Dedifferentiated amniotic fluid mesenchymal stem cell (primary cell): ENCODE results near the gene PIK3AP1.

Source experiments
- DNase-seq: peaks from one replicate; pipeline ENCODE4 v3.0.0-alpha.2; 2016; ENCODE audit errors: extremely low spot score

PIK3AP1 gene

GRCh38 chr10:96645191-96645721, 75.1 kb downstream of the PIK3AP1 start:
- DNase-seq, result no peak

DNA sequence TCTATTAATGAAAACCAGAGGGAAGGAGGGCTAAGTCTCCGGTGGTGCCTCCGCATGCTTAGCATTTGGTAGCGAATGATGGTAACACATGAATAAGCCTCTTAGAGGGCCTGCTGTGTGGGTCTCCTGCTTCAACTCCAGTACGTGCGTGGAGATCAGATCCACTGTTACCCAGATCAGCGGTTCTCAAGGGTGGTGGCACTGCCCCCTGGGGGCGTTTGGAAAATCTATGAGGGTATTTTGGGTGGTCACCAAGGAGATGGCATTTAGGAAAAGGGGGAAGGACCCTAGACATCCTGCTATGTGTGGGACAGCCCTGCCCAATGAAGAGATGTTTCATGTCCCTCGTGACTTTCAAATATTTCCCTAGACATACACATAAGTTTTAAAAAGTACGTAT, 76.4 kb downstream of the PIK3AP1 start:
- DNase-seq, result no peak

GRCh38 chr10:96642973-96643372, 77.3 kb downstream of the PIK3AP1 start:
- no peak for DNase-seq

- DNase-seq, result no peak
Measured at GRCh38 chr10:96642530-96642929, 77.8 kb downstream of the PIK3AP1 start.

DNA sequence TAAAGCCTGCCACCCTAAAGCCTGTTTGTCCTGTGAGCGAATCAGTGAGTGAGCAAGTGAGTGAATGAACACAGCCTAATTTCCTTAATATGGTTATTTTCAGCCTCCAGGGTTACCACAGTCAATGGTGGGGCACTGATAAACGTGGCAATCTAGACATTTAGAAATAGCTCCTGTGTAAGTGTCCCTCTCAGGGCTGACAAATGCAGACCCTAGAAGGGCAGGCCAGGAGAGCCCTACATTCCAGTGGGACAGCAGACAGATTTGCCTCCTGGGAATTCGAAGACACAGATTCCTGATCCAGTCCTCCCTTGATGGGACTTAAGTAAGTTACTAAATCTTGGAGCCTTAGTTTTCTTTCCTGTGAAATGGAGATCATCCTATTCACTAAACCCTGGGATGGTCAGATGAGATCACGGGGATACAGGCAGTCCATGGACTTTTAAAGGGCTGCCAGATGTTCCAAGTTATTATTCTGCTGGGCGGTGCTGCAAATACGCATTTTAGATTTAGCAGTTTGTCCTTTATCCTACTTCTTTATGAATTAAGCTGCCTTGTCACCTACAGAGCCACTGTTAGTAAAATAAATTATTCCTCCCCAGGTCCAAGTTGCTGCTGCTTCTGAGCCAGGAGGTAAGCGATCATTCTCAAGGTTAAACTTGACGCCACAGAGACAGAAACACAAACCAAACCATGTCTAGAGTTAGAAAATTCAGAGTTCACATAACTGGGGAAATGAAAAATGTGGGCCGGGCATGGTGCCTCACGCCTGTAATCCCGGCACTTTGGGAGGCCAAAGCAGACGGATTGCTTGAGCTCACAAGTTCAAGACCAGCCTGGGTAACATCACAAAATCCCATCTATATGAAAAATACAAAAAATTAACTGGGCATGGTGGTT, 78.7 kb downstream of the PIK3AP1 start:
- no peak for DNase-seq

GRCh38 chr10:96639899-96640298, 80.4 kb downstream of the PIK3AP1 start:
- DNase-seq, result no peak

- DNase-seq, result no peak
Measured at GRCh38 chr10:96638696-96639095, 81.6 kb downstream of the PIK3AP1 start.

- no peak for DNase-seq
Measured at GRCh38 chr10:96638120-96638519, 82.2 kb downstream of the PIK3AP1 start.

DNA sequence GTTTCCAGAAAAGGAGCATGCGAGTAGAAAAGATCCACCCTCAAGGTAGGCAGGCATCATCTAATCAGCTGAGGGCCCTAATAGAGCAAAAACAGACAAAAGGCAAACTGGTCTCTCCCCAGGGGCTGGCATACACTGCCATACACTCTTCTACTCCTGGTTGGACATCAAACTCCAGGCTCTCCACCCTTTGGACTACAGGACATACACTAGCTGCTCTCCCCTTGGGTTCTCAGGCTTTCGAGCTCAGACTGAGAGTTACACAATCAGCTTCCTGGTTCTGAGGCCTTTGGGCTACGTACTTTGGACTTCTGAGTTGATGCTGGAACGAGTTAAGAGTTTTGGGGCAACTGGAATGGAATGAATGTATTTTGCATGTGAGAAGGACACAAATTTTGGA, 82.6 kb downstream of the PIK3AP1 start:
- DNase-seq, result no peak

DNA sequence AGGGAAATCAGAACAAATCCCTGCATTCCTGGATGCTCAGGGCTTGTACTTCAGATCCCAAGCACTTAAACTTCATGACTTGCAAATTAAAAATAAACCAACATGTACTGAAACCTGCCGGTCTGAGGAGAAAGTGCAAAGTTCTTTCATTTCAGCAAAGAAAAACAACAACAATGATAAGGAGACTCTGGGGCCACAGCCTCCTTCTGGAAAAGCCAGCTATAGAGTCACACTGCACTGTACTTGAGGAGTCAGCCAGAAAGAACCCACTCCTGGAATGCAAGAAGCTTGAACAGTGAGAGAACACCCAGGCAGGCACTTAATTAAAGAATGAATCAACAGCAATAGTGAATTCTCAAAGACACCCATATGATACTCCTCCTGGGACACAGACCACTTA, 83.8 kb downstream of the PIK3AP1 start:
- DNase-seq, result peak; percentile 19

DNA sequence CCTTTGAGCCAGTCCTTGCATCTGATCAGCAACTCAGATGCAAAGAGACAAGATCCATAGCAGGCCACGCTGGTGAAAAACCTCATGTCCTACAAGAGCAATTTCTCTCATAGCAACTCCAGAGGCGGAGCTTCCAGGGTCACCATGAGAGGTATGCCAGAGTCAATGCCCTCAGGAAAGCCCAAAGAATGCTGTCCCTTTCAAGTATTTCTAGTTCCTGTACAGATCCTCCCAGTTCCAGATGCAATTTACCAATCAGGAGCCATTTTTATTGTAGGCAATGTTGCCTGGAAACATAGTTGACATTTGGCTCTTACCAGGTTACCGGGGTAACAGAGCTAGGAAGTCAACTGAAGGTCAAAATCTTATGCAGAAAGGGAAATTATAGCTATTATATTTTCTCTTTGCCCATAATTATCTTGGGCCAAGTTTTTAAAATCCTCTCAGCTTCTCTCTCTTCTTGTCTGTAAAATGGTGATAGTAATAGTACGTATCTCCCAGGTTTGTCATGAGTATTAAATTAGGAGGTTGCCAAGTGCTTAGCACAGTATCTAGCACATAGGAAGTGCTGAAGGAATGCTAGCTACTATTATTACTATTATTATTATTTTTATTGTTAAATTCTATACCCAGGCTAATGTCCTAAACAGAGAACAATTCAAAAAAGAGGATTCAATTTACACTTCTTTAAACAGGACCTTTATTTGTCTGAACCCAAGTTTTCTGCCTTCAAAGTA, 87.2 kb downstream of the PIK3AP1 start:
- DNase-seq, result no peak

DNA sequence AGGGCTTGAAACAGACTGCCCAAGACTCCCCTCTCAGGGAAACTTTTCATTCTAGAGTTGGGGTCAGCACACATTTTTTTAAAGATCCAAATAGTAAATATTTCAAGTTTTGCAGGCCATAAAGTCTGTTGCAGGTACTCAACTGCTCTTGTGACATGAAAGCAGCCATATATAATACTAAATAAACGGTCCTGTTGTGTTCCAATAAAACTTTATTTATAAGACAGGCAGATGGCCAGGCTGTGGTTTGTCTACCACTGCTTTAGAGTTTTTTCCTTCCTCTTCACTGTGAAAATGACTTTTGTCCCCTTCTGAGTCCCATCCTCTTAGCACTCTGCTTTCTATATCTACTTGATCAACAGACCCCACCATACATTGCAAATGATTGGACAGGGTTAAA, 93.0 kb downstream of the PIK3AP1 start:
- DNase-seq, result no peak

DNA sequence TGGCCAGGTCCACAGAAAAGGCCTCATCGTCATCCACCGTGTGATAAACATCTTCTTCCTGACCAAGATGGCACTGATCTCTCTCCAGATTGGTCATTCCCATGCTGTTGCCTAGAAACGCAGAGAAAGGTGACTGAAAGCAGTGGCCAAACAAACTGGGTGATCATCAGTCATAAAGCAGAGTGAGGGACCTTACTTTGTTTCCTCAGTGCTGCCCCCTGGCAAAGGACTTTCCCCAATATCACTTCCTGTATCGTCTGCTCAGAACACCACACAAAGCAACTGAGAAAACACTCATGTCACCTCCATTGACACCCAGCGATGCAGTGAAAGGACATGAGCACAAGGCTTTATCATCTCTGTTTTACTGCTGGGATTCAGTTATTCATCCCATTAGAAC, 93.5 kb downstream of the PIK3AP1 start:
- DNase-seq, result no peak

DNA sequence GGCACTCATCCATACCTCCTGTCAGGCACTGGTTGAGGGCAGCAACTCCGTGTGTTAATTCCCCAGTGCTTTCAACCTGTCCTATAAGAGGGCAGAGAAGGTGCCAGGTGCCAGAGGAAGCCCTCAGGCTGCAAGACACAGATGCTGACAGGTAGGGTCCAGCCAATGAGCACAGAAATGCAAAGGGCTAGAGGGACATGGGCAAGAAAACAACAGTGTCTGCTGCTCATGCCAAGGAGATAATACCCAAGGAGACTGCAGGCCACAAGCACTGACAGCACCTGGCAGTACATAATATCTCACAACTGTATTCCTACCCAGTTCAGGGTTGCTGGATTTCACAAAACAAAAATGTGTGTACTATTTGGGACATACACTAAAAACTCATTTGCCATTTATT, 95.1 kb downstream of the PIK3AP1 start:
- DNase-seq, result no peak

DNA sequence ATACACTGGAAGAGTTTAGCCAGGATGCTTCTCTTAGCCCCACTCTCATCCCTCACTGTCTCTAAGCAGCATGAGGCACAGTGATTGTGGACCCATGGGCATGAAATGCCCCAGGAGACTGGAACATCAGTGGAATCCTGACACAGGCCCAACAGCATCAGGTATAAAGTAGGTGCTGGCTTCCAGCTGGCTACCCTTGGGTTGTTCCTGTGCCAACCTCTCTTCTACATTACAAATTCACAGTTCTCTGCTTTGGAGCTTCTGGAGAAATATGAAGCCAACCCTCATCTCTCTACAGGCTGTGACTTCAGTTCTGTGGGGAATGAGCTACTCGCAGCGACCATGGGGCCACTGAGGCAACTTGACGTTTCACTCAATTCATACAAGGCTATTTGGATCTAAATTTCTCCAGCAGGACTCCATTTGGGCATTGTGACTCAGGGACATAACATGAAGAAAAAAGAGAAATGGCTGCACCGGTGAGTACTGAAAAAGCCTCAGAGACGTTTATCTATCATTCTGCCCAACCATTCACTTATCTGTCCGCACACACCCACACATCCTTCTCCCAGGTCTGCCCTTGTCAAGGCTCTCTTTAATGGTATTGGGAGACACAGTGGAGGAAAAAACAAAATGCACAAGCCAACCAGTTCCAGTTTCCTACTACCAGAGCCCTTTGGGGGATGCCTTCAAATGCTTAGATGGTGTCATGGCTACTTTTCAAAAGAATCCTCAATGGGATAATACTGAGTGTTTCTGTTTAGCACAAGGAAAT, 98.1 kb downstream of the PIK3AP1 start:
- no peak for DNase-seq

- no peak for DNase-seq
Measured at GRCh38 chr10:96619796-96620773, 100.2 kb downstream of the PIK3AP1 start.

DNA sequence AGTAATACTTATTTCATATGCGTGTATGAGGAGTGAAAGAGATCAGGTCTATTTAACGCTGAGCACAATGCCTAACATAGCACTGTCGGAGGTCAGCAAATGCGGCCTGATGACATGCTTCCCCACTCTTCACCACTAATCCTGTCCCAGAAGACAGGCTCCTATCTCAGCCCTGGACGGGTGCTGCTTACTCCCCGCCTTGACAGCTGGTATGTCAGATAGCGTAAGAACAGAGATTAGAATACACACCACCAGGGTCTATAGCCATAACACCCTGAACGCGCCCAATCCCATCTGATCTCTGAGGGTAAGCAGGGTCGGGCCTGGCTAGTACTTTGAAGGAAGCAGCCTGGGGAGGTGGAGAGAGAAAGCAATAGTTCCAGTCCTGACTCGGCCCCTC, 101.2 kb downstream of the PIK3AP1 start:
- no peak for DNase-seq

- peak; percentile 17 for DNase-seq
Measured at GRCh38 chr10:96618653-96619052, 101.7 kb downstream of the PIK3AP1 start.

DNA sequence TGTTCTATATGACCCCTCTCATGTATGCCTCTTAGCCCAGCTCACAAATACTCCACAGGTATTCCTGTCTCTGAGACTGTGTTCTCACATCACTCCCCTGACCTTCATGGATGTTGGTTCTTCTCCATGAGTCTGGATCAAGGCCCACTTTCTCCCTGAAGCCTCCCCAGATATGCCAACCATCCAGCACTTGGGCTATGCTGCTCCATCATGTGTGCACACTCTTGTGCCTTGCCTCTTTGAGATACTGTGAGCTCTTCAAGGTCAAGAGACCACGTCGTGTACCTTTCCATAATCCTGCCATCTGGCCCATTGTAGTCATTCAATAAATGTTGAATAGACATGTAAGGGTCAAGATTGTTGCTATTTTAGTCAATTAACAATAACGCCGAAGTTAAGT, 103.4 kb downstream of the PIK3AP1 start:
- DNase-seq, result no peak

DNA sequence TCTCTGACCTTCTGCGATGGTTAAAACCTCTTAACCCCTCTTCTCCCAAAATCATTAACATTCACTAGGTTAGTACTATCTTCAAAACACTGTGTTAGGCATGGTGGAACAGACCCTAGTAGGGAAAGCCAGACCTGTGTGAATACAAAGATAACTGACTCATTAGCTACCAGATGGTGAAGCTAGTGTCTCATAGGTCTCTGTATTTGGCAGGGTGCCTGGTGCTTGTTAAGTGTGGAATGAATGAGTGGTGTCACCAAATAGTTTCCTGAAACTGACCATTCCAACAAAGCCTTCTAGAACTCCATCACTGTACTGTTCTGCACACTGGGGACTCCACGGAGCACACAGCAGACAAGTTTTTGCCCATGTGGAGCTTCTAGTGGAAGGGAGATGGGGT, 105.8 kb downstream of the PIK3AP1 start:
- peak; percentile 48 for DNase-seq

- no peak for DNase-seq
Measured at GRCh38 chr10:96613576-96613975, 106.7 kb downstream of the PIK3AP1 start.
